CD14-positive monocyte (primary cell): Measurements from ENCODE around the gene CTNND1. TPM values are rescaled to one million over a fixed set of nuclear protein-coding genes. Genes with fewer than 3 reads are reported as not detected.

Experiments
- DNase-seq, 3 donors: peaks; one replicate each; pipeline ENCODE4 v3.0.0-alpha.2; 2011 to 2022
- H2AFZ ChIP-seq: 2 replicates; pipeline ENCODE4 v1.6.0; 2012; ENCODE audit warnings: mild to moderate bottlenecking, low read depth, low read length, inconsistent platforms; ENCODE audit not compliant: insufficient read depth, poor library complexity, severe bottlenecking
- H3K27ac ChIP-seq, 2 donors: 1 replicate in 1 of 2; 2 replicates in 1 of 2; pipeline ENCODE4 v1.5.1; 2012 to 2013; ENCODE audit warnings: low read length in 2 of 2, control low read depth in 1 of 2, inconsistent platforms in 1 of 2, low read depth in 1 of 2, mild to moderate bottlenecking in 1 of 2
- H3K27me3 ChIP-seq, 2 donors: one replicate each; pipeline versions ENCODE4 v1.6.0 to v1.6.1; 2011 to 2013; ENCODE audit warnings: low read length in 2 of 2; ENCODE audit not compliant: control insufficient read depth in 2 of 2, insufficient read depth in 2 of 2
- H3K36me3 ChIP-seq, 2 donors: replicated peaks in 1 of 2; 1 replicate in 1 of 2; 2 replicates in 1 of 2; pipeline versions ENCODE4 v1.5.1 to v1.6.1; 2012 to 2013; ENCODE audit warnings: low read length in 2 of 2, control low read depth in 1 of 2, inconsistent platforms in 1 of 2, mild to moderate bottlenecking in 1 of 2; ENCODE audit not compliant: insufficient read depth in 2 of 2, control insufficient read depth in 1 of 2
- H3K4me1 ChIP-seq, 2 donors: 1 replicate in 1 of 2; 2 replicates in 1 of 2; pipeline versions ENCODE4 v1.5.1 to v1.6.1; 2012 to 2013; ENCODE audit warnings: low read length in 2 of 2, control low read depth in 1 of 2, inconsistent platforms in 1 of 2, mild to moderate bottlenecking in 1 of 2, moderate library complexity in 1 of 2; ENCODE audit not compliant: insufficient read depth in 2 of 2, control insufficient read depth in 1 of 2
- H3K4me2 ChIP-seq: replicated peaks from 2 replicates; pipeline ENCODE3; 2012; ENCODE audit warnings: low read length, moderate library complexity, mild to moderate bottlenecking; ENCODE audit not compliant: poor library complexity, severe bottlenecking; ENCODE audit errors: extremely low read depth
- H3K4me3 ChIP-seq, 3 experiments: fragments of 200-600 bp in 1 of 3; sonication (generic) in 1 of 3; replicated peaks in 1 of 3; 1 replicate in 2 of 3; 2 replicates in 1 of 3; pipeline ENCODE4 v1.5.1; 2011 to 2013; ENCODE audit warnings: low read length in 3 of 3, mild to moderate bottlenecking in 3 of 3, control low read depth in 2 of 3, low read depth in 2 of 3, inconsistent platforms in 1 of 3, moderate library complexity in 1 of 3
- H3K79me2 ChIP-seq: 2 replicates; pipeline ENCODE4 v1.6.0; 2012; ENCODE audit warnings: mild to moderate bottlenecking, control low read depth, inconsistent platforms, low read length, moderate library complexity; ENCODE audit not compliant: insufficient read depth
- H3K9ac ChIP-seq: 2 replicates; pipeline ENCODE4 v1.6.0; 2017; ENCODE audit warnings: low read length, mild to moderate bottlenecking; ENCODE audit not compliant: insufficient read depth, poor library complexity, severe bottlenecking
- H3K9me3 ChIP-seq, 2 donors: replicated peaks in 1 of 2; 1 replicate in 1 of 2; 2 replicates in 1 of 2; pipeline versions ENCODE4 v1.5.1 to v1.6.1; 2012 to 2013; ENCODE audit warnings: low read length in 2 of 2, control low read depth in 1 of 2; ENCODE audit not compliant: control insufficient read depth in 1 of 2, insufficient read depth in 1 of 2
- H4K20me1 ChIP-seq: 2 replicates; pipeline ENCODE4 v1.6.0; 2012; ENCODE audit warnings: mild to moderate bottlenecking, low read length, control low read depth, moderate library complexity; ENCODE audit not compliant: insufficient read depth
- H3K27ac Mint-ChIP-seq, 7 donors: one replicate each; pipeline ENCODE4 v1.8.0; 2020; ENCODE audit warnings: mild to moderate bottlenecking in 7 of 7, mixed read lengths in 7 of 7, moderate library complexity in 6 of 7, inconsistent platforms in 2 of 7
- H3K27me3 Mint-ChIP-seq, 3 donors: one replicate each; pipeline ENCODE4 v1.8.0; 2021 to 2022; ENCODE audit warnings: low read depth in 3 of 3, mild to moderate bottlenecking in 3 of 3, mixed read lengths in 3 of 3, moderate library complexity in 3 of 3, inconsistent platforms in 1 of 3
- H3K36me3 Mint-ChIP-seq, 2 donors: one replicate each; pipeline ENCODE4 v1.8.0; 2020; ENCODE audit warnings: mixed read lengths in 2 of 2, inconsistent platforms in 1 of 2, mild to moderate bottlenecking in 1 of 2
- H3K4me1 Mint-ChIP-seq: one replicate; pipeline ENCODE4 v1.8.0; 2020; ENCODE audit warnings: mild to moderate bottlenecking, mixed read lengths
- H3K4me3 Mint-ChIP-seq, 2 donors: one replicate each; pipeline ENCODE4 v1.8.0; 2020; ENCODE audit warnings: mild to moderate bottlenecking in 2 of 2, mixed read lengths in 2 of 2, moderate library complexity in 1 of 2
- H3K9me3 Mint-ChIP-seq, 7 donors: one replicate each; pipeline ENCODE4 v1.8.0; 2020 to 2022; ENCODE audit warnings: mixed read lengths in 7 of 7, mild to moderate bottlenecking in 6 of 7, moderate library complexity in 6 of 7, inconsistent platforms in 2 of 7
- CTCF ChIP-seq: fragments of 200-600 bp; IDR thresholded peaks from one replicate; pipeline ENCODE4 v1.8.0; 2022; ENCODE audit warnings: antibody characterized with exemption, mild to moderate bottlenecking
- whole genome bisulfite sequencing: methylation state at CpG from one replicate; pipeline ENCODE4 v1.1.5; 2013; ENCODE audit warnings: missing lambda C conversion rate; ENCODE audit not compliant: insufficient coverage; 5-methylcytosine and 5-hydroxymethylcytosine counted together
- intact Hi-C, 2 donors: fragments of 100-400 bp; cut with micrococcal nuclease; formaldehyde crosslinking; loops; one replicate each; pipeline versions ENCODE4 v1.15.0 to v1.15.1; 2023
- polyA plus RNA-seq, 3 donors: library from polyadenylated mRNA; depleted of rRNA in 1 of 3; unstranded in 2 of 3; stranded (reverse) in 1 of 3; fragments of 300-500 nt in 2 of 3; fragments of >200 nt in 1 of 3; fragmentation: Illumina TruSeq in 2 of 3; gene quantifications; 1 replicate in 2 of 3; 2 replicates in 1 of 3; pipeline ENCODE4 v1.2.3, GENCODE V29; 2012 to 2021

Gene CTNND1
- polyA plus RNA-seq, 3 donors: 10.8 to 36.0 (median 13.7) TPM

- no peak for TF ChIP-seq CTCF
- no peak overlapping the region for H3K9ac ChIP-seq
- intact Hi-C loops: no loop called here
- H3K4me1 Mint-ChIP-seq: no peaks in the 10 kb centered on the region
- no peak overlapping the region for H3K27ac ChIP-seq
- no peak for DNase-seq
- H3K36me3 Mint-ChIP-seq: no peaks in the 10 kb centered on the region
- no peaks in the 10 kb centered on the region for H3K4me1 ChIP-seq
- no peak overlapping the region for H3K4me3 ChIP-seq
- H4K20me1 ChIP-seq: no peaks in the 10 kb centered on the region
- no peaks in the 10 kb centered on the region for H3K79me2 ChIP-seq
- H3K4me2 ChIP-seq: no peak overlapping the region
- no peaks in the 10 kb centered on the region for H3K36me3 ChIP-seq
- no peak overlapping the region for H3K4me3 Mint-ChIP-seq
- WGBS: no CpG with 5 or more reads among the region's 1 CpG
- peaks cover 0 to 3% of the 10 kb centered on the region in 2 donors for H3K9me3 ChIP-seq
- peaks cover 0 to 1% (median 0%) of the 10 kb centered on the region in 3 donors for H3K27me3 Mint-ChIP-seq
- H2AFZ ChIP-seq: no peak overlapping the region
- H3K9me3 Mint-ChIP-seq: peaks cover 0 to 9% (median 3%) of the 10 kb centered on the region in 7 donors
- H3K27ac Mint-ChIP-seq: no peak overlapping the region
- H3K27me3 ChIP-seq: peaks cover 2 to 4% of the 10 kb centered on the region in 2 donors
Measured at GRCh38 chr11:57842873-57843272, 81.3 kb downstream of the CTNND1 start.

- no peak overlapping the region for H3K4me2 ChIP-seq
- no peaks in the 10 kb centered on the region for H3K79me2 ChIP-seq
- H3K27ac Mint-ChIP-seq: no peak overlapping the region
- H3K27ac ChIP-seq: no peak overlapping the region
- H3K36me3 ChIP-seq: no peaks in the 10 kb centered on the region
- no peak for TF ChIP-seq CTCF
- intact Hi-C loops: no loop called here
- H2AFZ ChIP-seq: no peak overlapping the region
- no peaks in the 10 kb centered on the region for H3K4me1 Mint-ChIP-seq
- no peaks in the 10 kb centered on the region for H3K27me3 ChIP-seq
- no peak overlapping the region for H3K4me3 ChIP-seq
- no peaks in the 10 kb centered on the region for H4K20me1 ChIP-seq
- H3K4me3 Mint-ChIP-seq: no peak overlapping the region
- H3K27me3 Mint-ChIP-seq: peaks cover 0 to 6% (median 3%) of the 10 kb centered on the region in 3 donors
- H3K4me1 ChIP-seq: no peaks in the 10 kb centered on the region
- no peak overlapping the region for H3K9ac ChIP-seq
- DNase-seq: no peak
- H3K36me3 Mint-ChIP-seq: no peaks in the 10 kb centered on the region
- H3K9me3 Mint-ChIP-seq: peaks cover 0 to 5% (median 0%) of the 10 kb centered on the region in 7 donors
- no peaks in the 10 kb centered on the region for H3K9me3 ChIP-seq
Measured at GRCh38 chr11:57867966-57868365, 106.4 kb downstream of the CTNND1 start.
